BLaER1 treated with 17β-estradiol and CSF1 and Interleukin-3, amounts not matched to agents 10 nM and 100 nM (cell line): ENCODE measurements around the gene MAML2.

Source experiments
- H3K27ac ChIP-seq, 11 experiments: shearing (Covaris generic); formaldehyde crosslinking; 2 replicates each; pipeline ENCODE4 v1.8.1; 2022
- H3K27me3 ChIP-seq, 11 experiments: shearing (Covaris generic); formaldehyde crosslinking; 2 replicates each; pipeline ENCODE4 v1.8.1; 2022
- H3K36me3 ChIP-seq, 11 experiments: shearing (Covaris generic); formaldehyde crosslinking; 2 replicates each; pipeline ENCODE4 v1.8.1; 2022
- H3K4me1 ChIP-seq, 10 experiments: shearing (Covaris generic); formaldehyde crosslinking; 2 replicates each; pipeline ENCODE4 v1.8.1; 2022
- H3K4me2 ChIP-seq, 11 experiments: shearing (Covaris generic); formaldehyde crosslinking; 2 replicates each; pipeline ENCODE4 v1.8.1; 2022
- H3K4me3 ChIP-seq, 10 experiments: shearing (Covaris generic); formaldehyde crosslinking; 2 replicates each; pipeline ENCODE4 v1.8.1; 2022
- H3K9ac ChIP-seq, 11 experiments: shearing (Covaris generic); formaldehyde crosslinking; 2 replicates each; pipeline ENCODE4 v1.8.1; 2022
- H3K9me3 ChIP-seq, 11 experiments: shearing (Covaris generic); formaldehyde crosslinking; replicated peaks in 1 of 11; 2 replicates each; pipeline ENCODE4 v1.8.1; 2022
- H4K20me1 ChIP-seq, 11 experiments: shearing (Covaris generic); formaldehyde crosslinking; 2 replicates each; pipeline ENCODE4 v1.8.1; 2022
- Cebpa-rat ChIP-seq, 11 experiments: shearing (Covaris generic); IDR thresholded peaks; 2 replicates each; pipeline ENCODE4 v1.8.1; 2022

Gene MAML2

GRCh38 chr11:96098511-96099241 lies 244.3 kb downstream of the MAML2 start:
- peaks cover 0 to 32% (median 7%) of the 10 kb centered on the region in 10 experiments; a peak in 12 of 20 replicates for H3K4me1 ChIP-seq
- no peaks in the 10 kb centered on the region for H3K9me3 ChIP-seq
- peak in 9 of 11 experiments; percentile 24 to 85 (median 71); a peak in 13 of 22 replicates for TF ChIP-seq Cebpa-rat (IDR thresholded peaks at IDR 0.05)
- peaks cover 0 to 43% (median 0%) of the 10 kb centered on the region in 11 experiments; a peak in 3 of 22 replicates for H3K36me3 ChIP-seq
- H3K4me3 ChIP-seq, result no peak overlapping the region
- peak overlapping the region in 8 of 11 experiments; percentile 25 to 66 (median 50); a peak in 14 of 22 replicates for H3K4me2 ChIP-seq
- no peaks in the 10 kb centered on the region for H3K27me3 ChIP-seq
- H3K27ac ChIP-seq, result peak overlapping the region in 1 of 11 experiments; percentile 2; a peak in 2 of 22 replicates
- H4K20me1 ChIP-seq, result peaks cover 0 to 83% (median 0%) of the 10 kb centered on the region in 11 experiments; a peak in 5 of 22 replicates
- H3K9ac ChIP-seq, result peak overlapping the region in 1 of 11 experiments; percentile 10; a peak in 1 of 22 replicates

- Histone ChIP-seq H3K9ac (no peak overlapping the region), H3K36me3 (peaks cover 0 to 50% (median 0%) of the 10 kb centered on the region in 11 experiments; a peak in 7 of 22 replicates), H3K9me3 (no peaks in the 10 kb centered on the region), H3K4me2 (peak overlapping the region in 3 of 11 experiments; percentile 55 to 66 (median 56); a peak in 5 of 22 replicates), H4K20me1 (peaks cover 0 to 85% (median 0%) of the 10 kb centered on the region in 11 experiments; a peak in 5 of 22 replicates), H3K4me1 (peaks cover 0 to 32% (median 7%) of the 10 kb centered on the region in 10 experiments; a peak in 12 of 20 replicates), H3K27ac (no peak overlapping the region), H3K27me3 (no peaks in the 10 kb centered on the region), H3K4me3 (no peak overlapping the region)
- no peak for TF ChIP-seq Cebpa-rat (IDR thresholded peaks at IDR 0.05)
Measured at GRCh38 chr11:96097844-96098421, 245.1 kb downstream of the MAML2 start.

GRCh38 chr11:96096360-96096759 lies 246.6 kb downstream of the MAML2 start:
- Histone ChIP-seq H3K9me3 (no peaks in the 10 kb centered on the region), H3K4me2 (no peak overlapping the region), H3K4me1 (peaks cover 0 to 32% (median 7%) of the 10 kb centered on the region in 10 experiments; a peak in 12 of 20 replicates), H3K4me3 (no peak overlapping the region), H3K36me3 (peaks cover 0 to 50% (median 0%) of the 10 kb centered on the region in 11 experiments; a peak in 8 of 22 replicates), H3K9ac (no peak overlapping the region), H3K27ac (no peak overlapping the region), H3K27me3 (no peaks in the 10 kb centered on the region), H4K20me1 (peaks cover 0 to 93% (median 0%) of the 10 kb centered on the region in 11 experiments; a peak in 4 of 22 replicates)
- no peak for TF ChIP-seq Cebpa-rat (IDR thresholded peaks at IDR 0.05)

- Histone ChIP-seq H3K27ac (no peak overlapping the region), H3K9me3 (no peaks in the 10 kb centered on the region), H3K9ac (no peak overlapping the region), H3K27me3 (no peaks in the 10 kb centered on the region), H3K4me2 (no peak overlapping the region), H3K4me1 (peaks cover 0 to 32% (median 7%) of the 10 kb centered on the region in 10 experiments; a peak in 12 of 20 replicates), H4K20me1 (peaks cover 0 to 93% (median 0%) of the 10 kb centered on the region in 11 experiments; a peak in 4 of 22 replicates), H3K36me3 (peaks cover 0 to 50% (median 0%) of the 10 kb centered on the region in 11 experiments; a peak in 8 of 22 replicates), H3K4me3 (no peak overlapping the region)
- no peak for TF ChIP-seq Cebpa-rat (IDR thresholded peaks at IDR 0.05)
Measured at GRCh38 chr11:96095884-96096303, 247.1 kb downstream of the MAML2 start.

- Histone ChIP-seq H3K36me3 (peaks cover 0 to 60% (median 0%) of the 10 kb centered on the region in 11 experiments; a peak in 8 of 22 replicates), H3K27me3 (no peaks in the 10 kb centered on the region), H4K20me1 (peaks cover 0 to 99% (median 0%) of the 10 kb centered on the region in 11 experiments; a peak in 4 of 22 replicates), H3K4me1 (peaks cover 0 to 21% (median 7%) of the 10 kb centered on the region in 10 experiments; a peak in 12 of 20 replicates), H3K9ac (no peak overlapping the region), H3K4me2 (no peak overlapping the region), H3K4me3 (no peak overlapping the region), H3K27ac (no peak overlapping the region), H3K9me3 (no peaks in the 10 kb centered on the region)
- TF ChIP-seq Cebpa-rat (IDR thresholded peaks at IDR 0.05), result no peak
Measured at GRCh38 chr11:96094156-96094555, 248.8 kb downstream of the MAML2 start.

- no peak overlapping the region for H3K9ac ChIP-seq
- no peak overlapping the region for H3K4me2 ChIP-seq
- H3K9me3 ChIP-seq, result no peaks in the 10 kb centered on the region
- TF ChIP-seq Cebpa-rat (IDR thresholded peaks at IDR 0.05), result no peak
- no peak overlapping the region for H3K4me3 ChIP-seq
- H3K27ac ChIP-seq, result no peak overlapping the region
- peaks cover 0 to 98% (median 0%) of the 10 kb centered on the region in 11 experiments; a peak in 4 of 22 replicates for H4K20me1 ChIP-seq
- no peaks in the 10 kb centered on the region for H3K27me3 ChIP-seq
- H3K36me3 ChIP-seq, result peaks cover 0 to 76% (median 0%) of the 10 kb centered on the region in 11 experiments; a peak in 8 of 22 replicates
- peaks cover 0 to 5% (median 0%) of the 10 kb centered on the region in 10 experiments; a peak in 1 of 20 replicates for H3K4me1 ChIP-seq
Measured at GRCh38 chr11:96092511-96092910, 250.5 kb downstream of the MAML2 start.

GRCh38 chr11:96091476-96091875 lies 251.5 kb downstream of the MAML2 start:
- H3K4me2 ChIP-seq, result no peak overlapping the region
- no peak overlapping the region for H3K27ac ChIP-seq
- no peaks in the 10 kb centered on the region for H3K4me1 ChIP-seq
- no peaks in the 10 kb centered on the region for H3K9me3 ChIP-seq
- H3K9ac ChIP-seq, result no peak overlapping the region
- H3K4me3 ChIP-seq, result no peak overlapping the region
- peaks cover 0 to 86% (median 0%) of the 10 kb centered on the region in 11 experiments; a peak in 8 of 22 replicates for H3K36me3 ChIP-seq
- H4K20me1 ChIP-seq, result peaks cover 0 to 99% (median 0%) of the 10 kb centered on the region in 11 experiments; a peak in 4 of 22 replicates
- H3K27me3 ChIP-seq, result no peaks in the 10 kb centered on the region
- TF ChIP-seq Cebpa-rat (IDR thresholded peaks at IDR 0.05), result no peak

- H3K4me2 ChIP-seq, result no peak overlapping the region
Measured at GRCh38 chr11:96090711-96091110, 252.3 kb downstream of the MAML2 start.

More at GRCh38 chr11:96090711-96091110, 252.3 kb downstream of the MAML2 start:
- Histone ChIP-seq H3K36me3 (peaks cover 0 to 94% (median 0%) of the 10 kb centered on the region in 11 experiments; a peak in 8 of 22 replicates), H4K20me1 (peaks cover 0 to 99% (median 0%) of the 10 kb centered on the region in 11 experiments; a peak in 4 of 22 replicates), H3K9ac (no peak overlapping the region), H3K27me3 (no peaks in the 10 kb centered on the region), H3K4me1 (no peaks in the 10 kb centered on the region), H3K4me3 (no peak overlapping the region), H3K27ac (no peak overlapping the region), H3K9me3 (no peaks in the 10 kb centered on the region)
- TF ChIP-seq Cebpa-rat (IDR thresholded peaks at IDR 0.05), result no peak
